GM12874 (cell line): Measurements from ENCODE around the gene PFKL.

Experiments
- CTCF ChIP-seq: IDR thresholded peaks from 2 replicates; pipeline ENCODE4 v1.5.1; 2011; ENCODE audit warnings: low read depth, mild to moderate bottlenecking, control low read depth, low read length, moderate library complexity; ENCODE audit not compliant: insufficient read depth

PFKL gene

GRCh38 chr21:44288251-44289110 is 11.4 kb upstream of the PFKL start:
- no peak for TF ChIP-seq CTCF

- TF ChIP-seq CTCF: no peak
These were observed 10.4 kb upstream of the PFKL start for GRCh38 chr21:44289381-44290010.

GRCh38 chr21:44290327-44291077 is 9.4 kb upstream of the PFKL start:
- no peak for TF ChIP-seq CTCF

GRCh38 chr21:44291078-44291935 is 8.5 kb upstream of the PFKL start:
- no peak for TF ChIP-seq CTCF

- TF ChIP-seq CTCF: no peak
These were observed 7.7 kb upstream of the PFKL start for GRCh38 chr21:44291936-44292811.

- TF ChIP-seq CTCF: no peak
These were observed 7.0 kb upstream of the PFKL start for GRCh38 chr21:44292812-44293195.
